NT2/D1 (cell line): ENCODE data around the gene HES1.

Experiments used
- SUZ12 ChIP-seq: IDR thresholded peaks from 2 replicates; pipeline ENCODE4 v1.6.1; 2011; ENCODE audit not compliant: insufficient read length, insufficient read depth; ENCODE audit errors: extremely low read depth
- YY1 ChIP-seq: IDR thresholded peaks from 2 replicates; pipeline ENCODE4 v1.6.1; 2011; ENCODE audit not compliant: insufficient read length, insufficient read depth
- ZNF274 ChIP-seq: IDR thresholded peaks from 2 replicates; pipeline ENCODE4 v1.6.1; 2011; ENCODE audit warnings: mild to moderate bottlenecking, low read depth, low read length

DNA sequence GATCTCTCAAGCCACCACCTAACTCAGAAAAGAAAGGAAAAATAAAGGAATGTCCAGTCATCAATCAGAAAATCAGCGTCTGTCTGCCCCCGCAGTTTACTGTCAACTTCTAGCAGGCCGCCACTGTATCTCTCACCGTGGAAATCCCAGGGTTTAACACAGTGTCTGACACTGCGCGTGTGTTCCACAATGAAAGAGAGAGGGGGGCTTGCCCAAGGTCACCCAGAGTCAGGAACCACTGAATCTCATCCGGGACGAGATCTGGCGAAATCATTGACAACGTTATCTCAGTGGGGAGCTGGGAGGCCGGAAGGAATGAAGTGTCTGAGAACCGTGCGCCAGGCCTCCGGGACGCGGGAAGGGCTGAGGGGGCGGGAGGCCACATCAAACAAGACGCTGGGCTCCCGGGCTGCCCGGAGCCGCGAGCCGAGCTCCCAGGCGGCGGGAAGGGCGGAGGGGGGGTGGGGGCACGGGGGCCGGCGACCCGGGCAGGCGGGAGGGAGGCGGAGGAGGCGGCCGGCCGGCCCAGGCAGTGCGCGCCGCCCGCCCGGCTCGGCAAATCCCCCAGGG, 2.2 kb upstream of the HES1 start:
- no peak for TF ChIP-seq SUZ12
- TF ChIP-seq ZNF274 = no peak
- TF ChIP-seq YY1 = no peak
